Astrocyte of the spinal cord (primary cell): ENCODE data around the gene TMC3.

Experiments
- DNase-seq: peaks from one replicate; pipeline ENCODE4 v3.0.0; 2011; ENCODE audit warnings: low read depth, low spot score
- H3K4me3 ChIP-seq: 2 replicates; pipeline ENCODE4 v1.5.1; 2011; ENCODE audit warnings: low read depth, mild to moderate bottlenecking, low read length, moderate library complexity
- in situ Hi-C: cut with HindIII; loops from 2 replicates; pipeline ENCODE4 v1.10.0; 2017; ENCODE audit warnings: low sequenced_read_pairs
- TF ChIP-seq, protein P1 (sequence below): IDR thresholded peaks from 2 replicates; pipeline ENCODE4 v1.5.1; 2012; ENCODE audit warnings: low read depth, mild to moderate bottlenecking, low read length, inconsistent platforms

The TMC3 gene

GRCh38 chr15:81295486-81296121 is 78.4 kb downstream of the TMC3 start:
- no peak overlapping the region for H3K4me3 ChIP-seq
- in situ Hi-C loops = no loop called here
- DNase-seq = no peak
- TF ChIP-seq, protein P1, sequence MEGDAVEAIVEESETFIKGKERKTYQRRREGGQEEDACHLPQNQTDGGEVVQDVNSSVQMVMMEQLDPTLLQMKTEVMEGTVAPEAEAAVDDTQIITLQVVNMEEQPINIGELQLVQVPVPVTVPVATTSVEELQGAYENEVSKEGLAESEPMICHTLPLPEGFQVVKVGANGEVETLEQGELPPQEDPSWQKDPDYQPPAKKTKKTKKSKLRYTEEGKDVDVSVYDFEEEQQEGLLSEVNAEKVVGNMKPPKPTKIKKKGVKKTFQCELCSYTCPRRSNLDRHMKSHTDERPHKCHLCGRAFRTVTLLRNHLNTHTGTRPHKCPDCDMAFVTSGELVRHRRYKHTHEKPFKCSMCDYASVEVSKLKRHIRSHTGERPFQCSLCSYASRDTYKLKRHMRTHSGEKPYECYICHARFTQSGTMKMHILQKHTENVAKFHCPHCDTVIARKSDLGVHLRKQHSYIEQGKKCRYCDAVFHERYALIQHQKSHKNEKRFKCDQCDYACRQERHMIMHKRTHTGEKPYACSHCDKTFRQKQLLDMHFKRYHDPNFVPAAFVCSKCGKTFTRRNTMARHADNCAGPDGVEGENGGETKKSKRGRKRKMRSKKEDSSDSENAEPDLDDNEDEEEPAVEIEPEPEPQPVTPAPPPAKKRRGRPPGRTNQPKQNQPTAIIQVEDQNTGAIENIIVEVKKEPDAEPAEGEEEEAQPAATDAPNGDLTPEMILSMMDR = no peak

- in situ Hi-C loops = no loop called here
- TF ChIP-seq, protein P1 = no peak
- no peak overlapping the region for H3K4me3 ChIP-seq
- DNase-seq = no peak
Observed at GRCh38 chr15:81294516-81294880, 79.5 kb downstream of the TMC3 start.

DNA sequence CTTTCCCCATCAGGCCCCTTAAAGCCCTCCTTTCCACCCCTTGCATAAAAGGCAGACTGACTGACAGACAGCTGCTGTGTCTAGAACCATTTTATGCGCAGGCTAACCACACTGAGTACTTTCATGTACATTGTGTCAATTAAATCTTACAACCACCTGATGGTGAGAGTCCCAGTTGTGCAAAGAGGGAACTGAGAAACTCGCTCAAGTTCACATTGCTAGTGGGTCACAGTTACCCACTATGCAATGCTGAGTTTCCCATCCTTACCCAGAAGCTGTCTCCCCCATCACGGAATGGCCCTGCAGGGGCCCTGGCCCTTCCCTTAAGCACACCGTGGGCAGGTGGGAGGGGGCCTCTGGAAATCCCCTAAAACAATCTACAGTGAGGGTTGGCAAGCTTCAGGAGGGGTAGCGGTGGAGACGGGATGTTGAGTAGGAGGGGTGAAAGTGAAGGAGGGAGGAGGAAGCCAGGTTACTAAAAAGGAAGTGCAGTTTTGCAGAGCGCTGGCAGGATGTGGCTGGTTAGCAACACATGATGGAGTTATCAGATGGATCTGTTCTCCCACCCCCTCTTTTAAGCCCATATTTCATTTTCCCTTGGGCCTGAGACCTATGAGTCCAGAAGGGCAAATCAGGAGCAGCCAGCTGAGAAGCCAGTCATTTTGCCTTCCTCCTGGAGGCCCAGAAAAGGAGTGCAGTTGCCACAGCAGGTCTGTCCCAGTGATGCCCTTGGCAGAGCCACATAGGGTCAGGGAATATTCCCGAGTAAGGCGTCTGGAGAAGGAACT is 80.1 kb downstream of the TMC3 start:
- no peak overlapping the region for H3K4me3 ChIP-seq
- TF ChIP-seq, protein P1 = no peak
- no peak for DNase-seq
- in situ Hi-C loops = no loop called here

GRCh38 chr15:81292523-81293001 is 81.5 kb downstream of the TMC3 start:
- in situ Hi-C loops = no loop called here
- TF ChIP-seq, protein P1 = no peak
- no peak for DNase-seq
- no peak overlapping the region for H3K4me3 ChIP-seq

- H3K4me3 ChIP-seq = no peak overlapping the region
- in situ Hi-C loops = no loop called here
- no peak for DNase-seq
- TF ChIP-seq, protein P1 = no peak
Observed at GRCh38 chr15:81291916-81292522, 82.0 kb downstream of the TMC3 start.

- in situ Hi-C loops = no loop called here
- TF ChIP-seq, protein P1 = no peak
- H3K4me3 ChIP-seq = no peak overlapping the region
- no peak for DNase-seq
Observed at GRCh38 chr15:81289910-81290309, 84.1 kb downstream of the TMC3 start.
